Measurements from ENCODE around the gene TIMM10B. TPM values are rescaled to one million over a fixed set of nuclear protein-coding genes. Genes with fewer than 3 reads are reported as not detected.
A peak's percentile ranks its signal among the peaks of the same experiment; 100 is the strongest.

The TIMM10B gene
- total and polyA plus RNA-seq, 2 donors from 2014 or later: 34.6 to 44.7 TPM

- no peak overlapping the region for H3K9ac ChIP-seq (ENCODE audit: low read length in 3 of 3)
- no peak overlapping the region for H3K27ac ChIP-seq (ENCODE audit: low read depth in 2 of 2, low read length in 2 of 2)
- no peak overlapping the region for H3K4me3 ChIP-seq (ENCODE audit: low read length in 3 of 3)
- intact Hi-C loops (cut with DNase I): no loop called here
- DNase-seq (no peak), FAIRE-seq (no peak)
- peaks cover 2 to 8% (median 4%) of the 10 kb centered on the region in 3 donors for H3K36me3 ChIP-seq (ENCODE audit: control insufficient read depth in 2 of 3, insufficient read depth in 3 of 3, low read length in 3 of 3)
- TF ChIP-seq CTCF (IDR thresholded peaks at IDR 0.05; ENCODE audit: borderline replicate concordance, extremely low read depth, insufficient read depth): no peak
- H3K27me3 ChIP-seq (ENCODE audit: control insufficient read depth, insufficient read depth, low read length): no peaks in the 10 kb centered on the region
- no peaks in the 10 kb centered on the region for H3K4me1 ChIP-seq (ENCODE audit: control insufficient read depth in 2 of 3, insufficient read depth in 2 of 3, low read depth in 1 of 3, low read length in 3 of 3)
- H3K9me3 ChIP-seq (ENCODE audit: control insufficient read depth in 2 of 3, insufficient read depth in 1 of 3, low read length in 3 of 3): no peaks in the 10 kb centered on the region
These were observed 8.0 kb downstream of the TIMM10B start for GRCh38 chr11:6489306-6489705.

- H3K27ac ChIP-seq (ENCODE audit: low read depth in 2 of 2, low read length in 2 of 2): no peak within 1 kb of the TSS
- peak within 1 kb of the TSS in 1 of 3 donors; percentile 9 for H3K4me3 ChIP-seq (ENCODE audit: low read length in 3 of 3)
These were observed 16.0 kb downstream of the TIMM10B start, which contains the start of gene DNHD1 for GRCh38 chr11:6497069-6497839. Gene DNHD1 (plus strand): TSS chr11:6497280. CDS start chr11:6498216, 936 bp downstream.

GRCh38 chr11:6498121-6498520 lies 16.8 kb downstream of the TIMM10B start:
- DNase-seq (no peak), FAIRE-seq (no peak)
- no peak for TF ChIP-seq CTCF (IDR thresholded peaks at IDR 0.05; ENCODE audit: borderline replicate concordance, extremely low read depth, insufficient read depth)
- no peak overlapping the region for H3K27ac ChIP-seq (ENCODE audit: low read depth in 2 of 2, low read length in 2 of 2)
- no peak overlapping the region for H3K4me3 ChIP-seq (ENCODE audit: low read length in 3 of 3)
- no peaks in the 10 kb centered on the region for H3K27me3 ChIP-seq (ENCODE audit: control insufficient read depth, insufficient read depth, low read length)
- intact Hi-C loops (cut with DNase I): no loop called here
- no peaks in the 10 kb centered on the region for H3K4me1 ChIP-seq (ENCODE audit: control insufficient read depth in 2 of 3, insufficient read depth in 2 of 3, low read depth in 1 of 3, low read length in 3 of 3)
- no peaks in the 10 kb centered on the region for H3K36me3 ChIP-seq (ENCODE audit: control insufficient read depth in 2 of 3, insufficient read depth in 3 of 3, low read length in 3 of 3)
- H3K9me3 ChIP-seq (ENCODE audit: control insufficient read depth in 2 of 3, insufficient read depth in 1 of 3, low read length in 3 of 3): no peaks in the 10 kb centered on the region
- H3K9ac ChIP-seq (ENCODE audit: low read length in 3 of 3): no peak overlapping the region

More at GRCh38 chr11:6497069-6497839, 16.0 kb downstream of the TIMM10B start, which contains the start of gene DNHD1:
- Histone ChIP-seq H3K36me3 (ENCODE audit: control insufficient read depth in 2 of 3, insufficient read depth in 3 of 3, low read length in 3 of 3) (no peaks in the 10 kb centered on the region), H3K4me1 (ENCODE audit: control insufficient read depth in 2 of 3, insufficient read depth in 2 of 3, low read depth in 1 of 3, low read length in 3 of 3) (no peaks in the 10 kb centered on the region), H3K9me3 (ENCODE audit: control insufficient read depth in 2 of 3, insufficient read depth in 1 of 3, low read length in 3 of 3) (no peaks in the 10 kb centered on the region), H3K9ac (ENCODE audit: low read length in 3 of 3) (no peak within 1 kb of the TSS), H3K27me3 (ENCODE audit: control insufficient read depth, insufficient read depth, low read length) (no peaks in the 10 kb centered on the region)
- intact Hi-C loops (cut with DNase I): no loop called here
- FAIRE-seq: no peak
- DNase-seq: peak in 3 of 5 donors; percentile 32 to 54 (median 43)
- no peak for TF ChIP-seq CTCF (IDR thresholded peaks at IDR 0.05; ENCODE audit: borderline replicate concordance, extremely low read depth, insufficient read depth)

All from kidney (tissue), 14 donors.